GM18498 (cell line): Measurements from ENCODE around the gene ADCY10.
A peak's percentile ranks its signal among the peaks of the same experiment; 100 is the strongest.

ENCODE experiments used
- ATAC-seq: cut with Tn5 transposase; IDR thresholded peaks from one replicate; pipeline ENCODE4 v1.9.1; 2021; ENCODE audit warnings: mild to moderate bottlenecking, moderate library complexity; ENCODE audit not compliant: unreplicated experiment

The ADCY10 gene

DNA sequence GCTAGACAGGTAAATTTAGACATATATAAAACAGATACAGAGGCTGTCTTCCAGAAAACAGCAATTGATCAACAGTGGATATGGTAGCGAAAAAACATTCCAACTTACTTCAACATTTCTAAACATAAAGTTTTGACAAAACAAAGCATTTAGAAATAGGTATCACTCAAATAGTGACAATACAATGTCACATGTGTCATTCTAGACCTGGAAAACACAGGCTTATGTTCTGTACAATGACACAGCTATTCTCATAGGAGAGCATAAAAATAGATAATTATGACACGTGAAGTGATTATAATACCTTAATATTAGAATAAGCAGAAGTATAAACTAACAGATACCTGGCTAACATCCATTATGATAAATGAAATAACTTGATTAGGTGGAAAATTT is 14.5 kb upstream of the ADCY10 start:
- ATAC-seq = no peak

DNA sequence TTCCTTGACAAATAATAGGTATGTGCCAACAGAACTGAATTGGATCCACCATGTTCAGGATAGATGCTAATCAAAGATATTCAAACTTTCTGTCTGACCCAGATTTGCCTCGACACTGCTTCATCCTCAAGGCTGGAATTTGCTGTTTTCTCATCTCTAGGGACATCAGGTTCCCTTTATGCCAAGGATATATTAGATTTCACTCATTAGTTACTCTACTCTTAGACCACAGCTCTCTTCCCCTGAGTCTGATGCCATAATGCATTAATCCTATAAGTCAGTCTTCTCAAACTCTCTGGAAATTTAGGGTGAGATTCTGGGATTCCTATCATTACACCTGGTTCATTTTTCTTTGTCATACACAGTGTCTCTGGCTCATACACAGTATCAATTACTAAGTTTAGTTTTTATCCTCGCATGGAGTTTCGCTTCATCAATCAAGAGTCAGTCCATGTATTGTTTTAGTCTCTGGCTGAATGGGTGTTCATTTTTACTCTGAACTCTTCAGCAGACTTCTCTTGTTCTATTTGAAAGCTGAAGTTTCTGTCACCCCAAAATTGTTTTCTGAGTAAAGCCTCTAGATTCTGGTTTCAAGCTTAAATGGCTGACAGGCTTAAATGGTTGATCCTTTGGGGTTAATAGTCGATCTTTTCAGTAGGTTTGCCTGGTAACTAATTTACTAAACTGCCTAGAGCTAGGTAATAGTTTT is 13.3 kb upstream of the ADCY10 start:
- peak; percentile 49 for ATAC-seq

DNA sequence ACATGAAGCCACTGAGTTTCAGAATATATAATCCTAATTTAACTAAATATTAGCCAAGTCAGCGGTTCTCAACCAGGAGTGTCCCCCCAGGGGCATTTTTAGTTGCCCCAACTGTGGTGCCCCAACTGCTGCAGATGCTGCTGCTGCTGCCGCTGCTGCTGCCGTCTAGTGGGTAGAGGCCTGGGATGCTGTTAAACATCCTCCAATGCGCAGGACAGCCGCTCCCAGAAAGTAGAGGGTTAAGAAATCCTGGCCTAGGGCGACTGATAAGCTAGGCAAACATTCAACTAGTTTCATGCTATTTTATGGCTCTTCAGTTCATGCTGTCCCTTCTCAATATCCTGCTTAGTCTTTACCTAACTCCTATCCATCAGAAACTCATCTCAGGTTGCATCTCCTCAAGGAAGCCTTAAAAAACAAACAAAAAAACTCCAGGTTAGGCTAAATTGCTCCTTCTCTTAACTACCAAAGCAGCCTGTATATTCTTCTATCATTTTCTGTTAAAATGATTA is 12.6 kb upstream of the ADCY10 start:
- no peak for ATAC-seq

DNA sequence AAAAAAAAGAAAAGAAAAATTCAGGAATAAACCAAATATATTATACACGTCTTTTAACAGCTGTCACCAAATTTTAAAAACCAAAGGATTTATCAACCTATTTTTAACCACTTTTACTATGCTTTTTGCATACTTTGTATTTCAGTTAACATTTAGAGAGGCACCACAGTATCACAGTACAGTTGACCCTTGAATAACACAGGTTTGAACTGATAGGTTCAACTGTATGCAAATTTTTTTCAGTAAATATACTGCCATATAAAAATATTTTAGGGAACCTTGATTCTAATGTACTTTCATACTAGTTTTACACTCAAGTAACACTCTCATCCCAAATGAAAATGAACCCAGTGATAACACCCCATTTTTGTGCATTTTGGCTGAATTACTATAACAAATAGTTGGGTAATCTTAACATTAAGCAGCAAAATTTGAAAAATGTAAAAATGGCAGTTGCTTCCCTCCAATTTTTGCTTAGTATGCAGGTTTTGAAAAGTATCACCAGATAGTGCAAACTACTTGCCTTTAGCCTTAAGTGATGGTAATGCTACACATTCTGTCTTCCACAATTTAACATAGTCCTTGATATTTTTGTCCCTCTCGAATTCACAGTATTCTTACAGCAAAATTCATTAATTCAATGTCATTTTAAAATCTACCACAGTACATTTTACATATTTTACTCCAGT is 10.8 kb upstream of the ADCY10 start:
- no peak for ATAC-seq

DNA sequence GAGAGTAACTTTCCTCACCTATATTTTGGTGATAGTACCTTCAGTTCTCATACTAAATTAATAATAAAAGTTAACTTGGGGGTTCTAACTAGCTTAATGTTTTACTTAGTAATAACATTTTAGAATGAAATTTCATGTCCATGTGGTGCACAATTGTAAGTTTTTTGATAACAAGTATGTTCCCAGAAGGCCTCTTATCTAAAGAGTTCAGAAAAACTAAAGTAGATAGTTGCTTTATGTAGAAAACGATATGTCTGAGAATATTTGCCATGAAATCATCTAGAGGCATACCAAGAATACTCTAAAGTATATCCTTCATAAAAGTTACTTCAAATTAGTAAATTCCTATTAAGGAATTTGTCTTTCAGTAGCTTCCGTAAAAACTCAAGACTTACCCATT is 10.2 kb upstream of the ADCY10 start:
- no peak for ATAC-seq

DNA sequence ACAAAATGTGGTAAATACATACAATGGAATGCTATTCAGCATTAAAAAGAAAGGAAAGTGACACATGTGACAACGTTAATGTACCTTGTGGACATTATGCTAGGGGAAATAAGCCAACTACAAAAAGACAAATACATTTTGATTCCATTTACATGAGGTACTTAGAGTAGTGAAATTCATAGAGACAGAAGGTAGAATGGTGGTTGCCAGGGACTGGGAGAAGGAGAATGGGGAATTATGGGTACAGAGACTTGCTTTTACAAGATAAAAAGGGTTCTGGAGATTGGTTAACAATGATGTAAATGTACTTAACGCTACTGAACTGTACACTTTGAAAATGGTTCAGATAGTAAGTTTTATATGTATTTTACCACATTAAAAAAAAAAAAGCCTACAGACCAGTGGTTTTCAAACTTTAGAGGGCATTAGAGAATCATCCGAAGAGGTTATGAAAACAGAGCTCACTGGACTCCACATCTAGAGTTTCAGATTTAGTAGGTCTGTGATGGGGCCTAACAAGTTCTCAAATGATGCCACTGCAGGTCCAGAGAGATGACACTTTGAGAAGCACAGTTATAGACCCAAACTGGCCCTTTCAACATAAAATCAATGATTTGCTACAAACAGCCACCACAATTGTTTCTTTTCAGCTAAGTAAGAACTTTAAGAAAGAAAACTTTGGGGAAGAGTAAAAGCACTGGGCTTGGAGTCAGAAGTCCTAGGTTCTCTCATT is 9.6 kb upstream of the ADCY10 start:
- peak; percentile 45 for ATAC-seq

DNA sequence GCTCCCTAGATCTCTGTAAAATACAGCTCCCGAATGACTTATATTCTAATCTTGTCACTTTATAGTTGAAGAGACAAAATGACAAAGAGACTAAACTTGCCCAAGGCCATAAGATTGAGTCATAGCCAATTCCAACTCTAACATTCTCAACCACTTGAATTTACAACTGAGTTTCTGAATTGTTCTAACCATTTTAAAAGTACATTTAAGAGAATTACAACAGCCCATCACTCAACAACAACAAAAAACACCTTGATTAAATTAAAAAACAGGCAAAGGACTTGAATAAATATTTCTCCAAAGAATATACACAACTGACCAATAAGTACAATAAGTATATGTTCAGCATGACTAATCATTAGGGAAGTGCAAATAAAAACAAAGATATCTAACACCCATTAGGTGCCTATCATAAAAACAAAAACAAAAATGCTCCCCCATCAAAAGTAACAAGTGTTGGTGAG is 8.7 kb upstream of the ADCY10 start:
- no peak for ATAC-seq

DNA sequence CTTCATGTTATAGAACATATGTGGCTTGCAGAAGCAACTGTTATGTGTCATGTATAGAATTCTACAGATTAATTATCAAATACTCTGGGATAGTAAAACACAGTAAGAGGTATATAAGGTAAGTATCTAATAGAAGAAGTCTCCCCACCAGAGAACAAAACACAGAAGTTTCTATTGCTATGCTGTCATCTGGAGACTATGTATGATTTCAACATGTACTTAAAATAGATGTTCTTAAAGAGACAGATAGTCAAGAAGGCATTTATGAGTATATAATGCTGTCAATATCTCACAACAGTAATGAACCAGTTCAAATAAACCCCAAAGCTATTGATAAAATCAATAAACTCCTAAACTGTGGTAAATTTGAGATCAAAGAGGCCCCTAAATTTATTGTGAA is 8.1 kb upstream of the ADCY10 start:
- ATAC-seq = no peak

DNA sequence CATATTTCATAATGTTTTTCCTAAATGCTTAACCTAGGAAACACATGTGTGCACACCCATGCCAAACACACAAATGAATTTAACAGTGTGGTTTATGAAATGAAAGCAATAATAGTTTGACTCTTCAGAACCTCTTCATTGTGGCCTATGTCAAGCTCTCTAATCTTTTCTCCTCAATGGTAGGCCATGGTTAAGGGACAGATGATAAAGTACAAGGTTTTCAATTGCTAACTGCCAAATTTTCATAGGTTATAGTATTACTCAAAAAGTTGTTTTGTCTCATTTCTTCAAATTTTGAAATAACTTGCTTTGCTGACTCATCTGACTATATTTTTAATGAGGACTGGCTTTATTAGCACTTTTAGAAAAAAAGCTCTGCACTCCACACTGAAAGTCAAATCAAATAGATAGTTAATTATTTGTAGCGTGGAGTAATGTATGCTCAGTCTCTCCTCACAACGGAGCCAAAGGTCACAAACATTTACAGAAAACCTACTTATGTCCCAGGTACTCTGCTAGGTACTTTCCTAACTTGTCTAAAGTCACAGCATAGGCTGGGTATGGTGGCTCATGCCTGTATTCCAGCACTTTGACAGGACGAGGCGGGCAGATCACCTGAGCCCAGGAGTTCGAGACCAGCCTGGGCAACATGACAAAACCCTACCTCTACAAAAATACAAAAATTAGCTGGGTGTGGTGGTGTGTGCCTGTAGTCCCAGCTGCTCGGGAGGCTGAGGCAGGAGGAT is 3.0 kb upstream of the ADCY10 start:
- no peak for ATAC-seq

DNA sequence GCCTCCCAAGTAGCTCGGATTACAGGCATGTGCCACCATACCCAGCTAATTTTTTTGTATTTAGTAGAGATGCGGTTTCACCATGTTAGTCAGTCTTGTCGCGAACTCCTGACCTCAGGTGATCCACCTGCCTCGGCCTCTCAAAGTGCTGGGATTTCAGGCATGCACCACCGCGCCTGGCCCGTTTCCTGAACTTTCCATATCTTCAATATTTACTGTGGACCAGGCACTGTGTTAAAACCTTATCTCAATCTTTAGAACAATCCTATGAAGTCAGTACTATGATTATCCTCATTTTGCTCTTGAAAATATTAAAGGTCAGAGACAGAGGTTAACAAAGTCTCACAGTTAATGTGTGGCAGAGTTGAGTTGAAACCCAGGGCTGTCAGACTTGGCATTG is 1.6 kb upstream of the ADCY10 start:
- ATAC-seq = no peak

DNA sequence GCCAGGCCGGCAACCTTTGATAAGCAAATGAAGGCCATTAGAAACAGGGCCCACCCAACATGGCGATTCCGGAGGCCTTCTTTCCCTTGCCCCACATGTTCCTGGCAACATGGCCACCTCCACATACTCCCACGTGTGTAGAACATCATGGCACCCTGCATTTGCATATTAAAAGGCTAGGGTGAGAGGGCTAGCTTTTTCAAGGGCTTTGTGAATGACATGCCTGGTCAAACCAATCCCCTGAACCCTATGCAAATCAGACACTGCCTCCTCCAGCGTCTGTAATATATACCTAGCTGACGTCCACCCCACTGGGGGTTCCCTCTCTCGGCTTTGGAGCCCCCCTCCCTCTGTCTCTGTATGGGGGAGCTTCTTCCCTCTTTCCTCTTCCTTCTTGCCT is 1.6 kb downstream of the ADCY10 start:
- ATAC-seq = no peak

DNA sequence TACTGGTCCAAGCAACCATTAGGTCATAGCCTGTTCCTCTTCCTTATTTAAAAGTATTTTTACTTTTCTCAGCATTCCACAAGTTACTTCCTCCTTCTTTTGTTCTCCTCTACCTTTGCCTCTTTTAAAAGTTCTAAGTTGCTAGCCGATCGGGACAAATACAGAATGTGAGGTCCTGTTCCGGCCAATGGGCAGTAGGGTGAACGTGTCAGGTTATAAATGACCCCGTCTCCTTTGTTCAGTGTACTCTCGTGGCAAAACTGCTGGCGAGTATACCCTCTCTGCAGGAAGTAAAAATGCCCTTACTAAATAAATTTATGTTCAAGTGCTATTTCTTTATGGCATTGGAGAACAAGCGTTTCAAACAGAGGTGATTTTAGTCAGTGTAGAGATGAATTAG is 2.5 kb downstream of the ADCY10 start:
- ATAC-seq = no peak

DNA sequence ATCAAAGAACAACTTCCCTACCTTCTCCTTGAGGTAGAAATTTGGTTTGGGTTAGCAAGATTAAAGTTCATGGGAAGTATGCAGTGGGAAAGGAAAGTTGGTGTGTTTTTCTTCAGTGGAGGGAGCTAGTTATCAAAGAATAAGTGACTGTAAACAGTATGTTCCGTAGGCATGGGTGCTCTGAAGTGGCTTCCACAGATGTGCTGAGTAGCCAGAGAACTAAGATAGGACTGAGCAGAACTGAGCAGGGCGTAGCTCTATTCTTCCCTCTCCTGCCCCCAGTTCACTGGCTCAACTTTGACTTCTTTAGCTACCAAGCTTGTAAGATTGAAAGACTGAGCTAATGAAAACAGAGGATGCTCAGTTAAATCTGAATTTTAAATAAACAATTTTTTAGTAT is 3.4 kb downstream of the ADCY10 start:
- ATAC-seq = no peak

DNA sequence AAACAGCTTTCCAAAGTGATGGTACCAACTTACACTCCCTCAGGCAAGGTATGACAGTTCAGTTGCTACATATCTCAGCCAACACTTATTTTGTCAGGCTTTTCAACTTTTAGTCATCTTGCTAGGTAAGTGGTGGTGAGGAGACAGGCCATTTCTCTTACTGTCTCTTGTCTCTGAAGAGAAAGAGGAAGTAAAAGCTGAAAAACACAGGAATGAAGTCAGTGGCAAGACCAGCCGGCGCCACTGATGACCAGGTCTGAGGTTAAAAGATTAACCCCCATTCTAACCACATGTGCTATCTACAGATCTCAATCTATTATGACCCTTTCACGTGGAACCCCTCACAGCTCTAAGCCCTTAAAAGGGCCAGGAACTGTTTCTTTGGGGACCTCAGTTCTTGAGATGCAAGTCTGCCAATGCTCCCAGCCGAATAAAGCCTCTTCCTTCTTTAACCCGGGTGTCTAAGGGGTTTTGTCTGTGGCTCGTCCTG is 4.2 kb downstream of the ADCY10 start:
- no peak for ATAC-seq

DNA sequence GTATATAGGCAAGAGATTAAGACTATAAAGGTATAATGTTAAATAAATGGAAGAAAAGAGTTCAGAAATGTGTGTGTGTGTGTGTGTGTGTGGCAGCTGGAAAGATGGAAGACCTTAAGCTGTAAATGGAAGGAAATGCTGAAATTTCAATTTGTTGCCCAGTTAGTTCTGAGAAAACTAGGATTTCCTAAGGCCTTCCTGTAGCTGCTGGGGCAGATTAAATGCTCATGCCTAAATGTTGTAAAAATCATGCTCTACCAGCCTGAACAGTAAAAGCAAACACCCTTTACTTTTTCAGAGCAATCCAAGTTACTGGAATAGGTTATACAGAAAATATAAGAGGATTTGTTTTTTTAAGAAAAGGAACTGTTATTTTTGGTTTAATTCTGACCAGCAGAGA is 8.3 kb downstream of the ADCY10 start:
- no peak for ATAC-seq

DNA sequence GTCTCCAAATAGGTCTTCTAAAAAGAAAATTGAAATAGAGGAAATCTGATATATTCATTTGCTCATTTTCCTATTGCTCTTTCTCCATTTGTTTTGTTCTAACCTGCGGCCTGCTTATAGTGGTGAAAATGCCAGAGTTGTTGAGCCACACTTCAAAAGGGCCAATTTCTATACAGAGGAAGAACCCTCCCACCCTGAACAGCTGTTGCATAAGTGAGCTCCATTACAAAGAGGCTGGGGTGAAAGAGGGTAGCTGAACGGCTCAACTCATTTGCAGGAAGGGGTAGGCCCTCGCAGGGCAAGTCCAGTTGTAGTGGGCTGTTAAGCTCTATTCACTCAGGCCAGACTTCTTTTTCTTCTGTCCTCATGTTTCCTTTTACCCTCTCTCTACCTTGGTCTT is 8.8 kb downstream of the ADCY10 start:
- ATAC-seq = no peak

DNA sequence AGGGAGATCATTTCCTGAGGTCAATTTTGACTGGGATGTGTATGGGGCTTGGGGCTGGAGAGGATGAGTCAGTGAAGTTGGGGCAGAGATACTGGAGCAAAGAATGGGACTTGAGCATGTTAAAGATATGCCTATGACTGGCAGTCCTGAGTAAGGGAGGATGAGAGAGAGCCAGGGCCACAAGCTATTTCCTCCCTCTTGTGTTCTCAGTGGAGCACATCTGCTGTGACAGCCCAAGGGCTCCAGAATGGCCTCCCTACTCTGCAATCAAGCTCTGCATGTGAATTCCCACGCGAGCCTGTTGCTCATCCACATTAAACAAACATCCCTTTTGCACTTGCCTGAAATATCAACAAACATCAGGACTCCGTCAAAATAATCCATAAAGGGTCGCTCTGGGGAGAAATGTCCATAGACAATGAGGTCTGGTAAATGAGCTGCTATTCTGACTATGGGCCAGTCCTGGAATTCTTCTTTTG is 9.2 kb downstream of the ADCY10 start:
- ATAC-seq = no peak

DNA sequence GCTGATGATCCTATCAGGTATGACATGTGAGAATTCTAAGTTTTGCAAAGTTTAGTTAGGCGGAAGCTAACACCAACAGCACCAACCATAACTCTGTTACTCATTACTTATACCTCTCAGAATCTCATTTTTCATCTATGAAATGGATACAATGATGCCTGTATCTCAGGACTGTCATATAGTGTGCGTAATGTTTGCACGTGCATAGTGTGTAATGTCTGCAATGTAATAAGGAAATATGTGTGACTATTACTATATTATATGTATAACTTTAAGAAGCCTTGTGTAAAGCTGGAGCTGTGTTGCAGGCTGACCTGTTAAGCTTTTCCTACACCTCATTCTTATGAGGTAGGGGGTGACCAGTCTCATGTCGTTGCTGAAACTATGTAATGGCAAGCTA is 13.0 kb downstream of the ADCY10 start:
- no peak for ATAC-seq

DNA sequence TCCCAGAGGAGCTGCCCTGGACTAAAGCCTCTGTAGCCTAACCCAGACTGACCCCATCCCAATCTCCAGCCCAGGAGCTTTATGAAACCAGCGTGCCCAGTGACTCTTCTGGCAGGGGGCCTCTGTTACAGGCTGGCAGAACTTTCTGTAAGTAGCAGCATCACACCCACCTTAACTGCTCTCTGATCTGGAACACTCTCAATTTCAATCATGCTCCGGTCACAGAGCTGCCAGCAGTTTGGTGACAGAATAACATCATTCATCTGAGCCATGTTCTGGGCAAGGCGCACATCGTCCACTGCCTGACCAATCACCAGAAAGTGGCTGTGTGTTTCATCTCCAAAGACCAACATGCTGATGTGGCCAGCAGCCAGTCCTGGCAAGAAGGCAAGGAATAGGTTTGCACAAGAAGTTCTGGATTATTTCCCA is 14.7 kb downstream of the ADCY10 start:
- peak; percentile 88 for ATAC-seq

DNA sequence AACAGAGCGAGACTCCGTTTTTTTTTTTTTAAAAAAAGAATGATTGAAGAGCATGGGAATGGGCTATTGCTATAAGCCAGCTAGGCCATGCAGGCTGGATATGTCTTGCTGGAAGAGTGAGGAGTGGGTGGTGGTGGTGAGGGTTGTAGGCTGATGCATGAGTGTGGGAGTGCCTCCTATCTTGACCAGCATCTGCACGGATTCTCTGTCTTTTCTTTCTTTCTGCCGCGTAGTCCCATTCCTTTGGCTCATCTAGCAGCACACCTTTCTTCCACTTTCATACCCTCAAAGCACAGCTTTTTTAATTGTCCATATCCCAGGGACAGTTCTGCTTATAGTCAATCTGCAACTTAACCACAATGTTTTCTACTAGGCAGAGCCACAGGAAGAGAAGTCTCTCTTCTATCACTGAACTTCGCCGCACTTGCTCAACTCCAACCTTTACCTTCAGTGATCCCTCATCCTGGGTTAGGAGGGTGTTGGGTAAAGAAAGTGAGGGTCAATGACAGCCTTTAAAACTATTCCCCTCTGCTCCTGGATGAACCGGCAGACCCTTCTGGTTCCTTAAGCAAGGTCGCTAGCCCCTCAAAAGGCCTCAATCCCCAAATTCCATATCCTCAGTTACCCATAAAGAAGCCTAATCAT is 15.2 kb downstream of the ADCY10 start:
- no peak for ATAC-seq
